ENCODE results near the gene DYSF.

The DYSF gene

DNA sequence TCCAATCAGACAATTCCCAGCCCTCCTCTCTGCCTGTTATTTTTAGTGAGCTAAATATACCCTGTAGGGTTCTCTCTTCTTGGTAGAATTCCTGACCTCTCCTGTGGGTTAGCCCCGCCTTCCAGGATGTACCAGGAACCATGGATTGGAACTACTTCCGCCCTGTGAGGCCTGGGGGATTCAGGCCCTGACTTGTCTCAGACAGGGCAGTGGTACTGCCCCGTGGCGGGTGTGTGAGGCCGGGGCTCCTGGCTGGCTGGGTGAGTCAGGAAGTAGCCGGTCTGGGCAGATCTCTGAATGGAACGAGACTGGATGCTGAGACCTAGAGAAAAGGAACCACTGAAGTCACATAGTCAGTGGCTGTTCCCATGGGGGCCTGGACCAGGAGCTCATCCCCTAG lies 50.5 kb downstream of the DYSF start:
- no peak for FAIRE-seq

DNA sequence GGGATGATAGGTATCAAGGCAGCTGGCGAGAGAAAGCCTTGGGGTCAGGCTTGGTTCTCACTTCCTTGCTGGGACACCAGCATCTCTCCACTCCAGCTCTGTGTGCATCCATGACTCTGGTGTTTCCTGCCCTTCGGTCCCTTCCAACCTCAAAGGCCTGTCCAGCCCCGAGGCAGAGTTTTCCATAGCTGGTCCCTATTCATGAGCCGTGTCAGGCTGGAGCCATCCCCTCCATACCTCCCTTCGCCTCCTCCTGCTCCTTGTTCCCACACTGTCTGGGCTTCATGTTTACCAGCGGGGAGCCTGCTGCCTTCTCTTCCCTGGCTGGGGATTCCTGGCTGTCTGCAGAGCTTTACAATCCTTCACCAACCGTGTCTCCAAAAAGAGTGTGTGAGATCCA lies 51.2 kb downstream of the DYSF start:
- FAIRE-seq: no peak

DNA sequence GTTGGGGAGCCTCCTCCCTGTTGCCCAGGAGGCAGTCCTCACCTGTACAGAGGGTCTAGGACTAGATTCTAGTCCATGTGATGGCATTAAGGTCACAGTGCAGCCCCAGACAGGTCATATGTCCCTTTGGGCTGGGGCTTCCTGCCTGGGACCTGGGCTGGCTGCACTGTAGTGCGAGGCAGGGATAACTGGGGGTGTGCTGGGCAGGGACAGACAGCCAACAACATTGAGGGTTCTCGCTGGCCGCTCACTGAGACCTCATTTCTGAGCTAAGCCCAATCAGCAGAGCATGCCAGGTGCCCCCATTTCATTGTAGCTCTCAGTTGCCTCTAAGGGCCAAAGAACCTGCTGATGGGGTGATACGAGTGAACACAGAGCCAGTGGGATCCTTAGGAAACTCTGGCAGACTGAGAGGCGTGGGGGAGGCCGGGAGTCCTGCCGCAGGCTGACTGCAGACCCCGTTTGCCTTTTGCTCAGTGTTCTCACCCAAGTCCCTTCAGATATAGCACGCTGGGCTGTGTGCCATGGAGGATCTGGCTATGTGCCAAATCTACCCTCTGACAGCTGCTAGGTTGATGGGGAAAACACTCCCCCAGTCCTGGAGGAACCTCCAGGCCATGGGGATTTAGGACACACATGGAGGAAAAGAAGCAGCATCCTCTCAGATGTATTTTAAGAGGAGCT lies 51.9 kb downstream of the DYSF start:
- no peak for FAIRE-seq

DNA sequence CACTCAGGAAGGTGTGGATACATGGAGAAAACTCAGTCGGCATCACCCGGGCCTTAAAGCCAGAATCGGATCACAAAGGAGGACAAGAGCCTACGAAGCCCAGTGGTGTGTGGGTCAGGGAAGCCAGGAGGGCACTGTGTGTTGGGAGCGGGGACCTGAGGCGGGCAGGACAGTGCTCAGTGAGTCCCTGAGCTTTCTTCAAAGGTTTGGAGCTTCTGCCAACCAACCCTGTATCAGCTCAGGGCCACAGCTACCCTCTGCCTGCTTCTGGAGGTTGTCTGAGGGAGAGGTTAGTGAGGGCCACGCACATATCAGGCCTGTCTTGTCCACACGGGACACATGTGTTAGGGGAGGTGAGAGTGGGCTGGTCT lies 52.4 kb downstream of the DYSF start:
- no peak for FAIRE-seq

DNA sequence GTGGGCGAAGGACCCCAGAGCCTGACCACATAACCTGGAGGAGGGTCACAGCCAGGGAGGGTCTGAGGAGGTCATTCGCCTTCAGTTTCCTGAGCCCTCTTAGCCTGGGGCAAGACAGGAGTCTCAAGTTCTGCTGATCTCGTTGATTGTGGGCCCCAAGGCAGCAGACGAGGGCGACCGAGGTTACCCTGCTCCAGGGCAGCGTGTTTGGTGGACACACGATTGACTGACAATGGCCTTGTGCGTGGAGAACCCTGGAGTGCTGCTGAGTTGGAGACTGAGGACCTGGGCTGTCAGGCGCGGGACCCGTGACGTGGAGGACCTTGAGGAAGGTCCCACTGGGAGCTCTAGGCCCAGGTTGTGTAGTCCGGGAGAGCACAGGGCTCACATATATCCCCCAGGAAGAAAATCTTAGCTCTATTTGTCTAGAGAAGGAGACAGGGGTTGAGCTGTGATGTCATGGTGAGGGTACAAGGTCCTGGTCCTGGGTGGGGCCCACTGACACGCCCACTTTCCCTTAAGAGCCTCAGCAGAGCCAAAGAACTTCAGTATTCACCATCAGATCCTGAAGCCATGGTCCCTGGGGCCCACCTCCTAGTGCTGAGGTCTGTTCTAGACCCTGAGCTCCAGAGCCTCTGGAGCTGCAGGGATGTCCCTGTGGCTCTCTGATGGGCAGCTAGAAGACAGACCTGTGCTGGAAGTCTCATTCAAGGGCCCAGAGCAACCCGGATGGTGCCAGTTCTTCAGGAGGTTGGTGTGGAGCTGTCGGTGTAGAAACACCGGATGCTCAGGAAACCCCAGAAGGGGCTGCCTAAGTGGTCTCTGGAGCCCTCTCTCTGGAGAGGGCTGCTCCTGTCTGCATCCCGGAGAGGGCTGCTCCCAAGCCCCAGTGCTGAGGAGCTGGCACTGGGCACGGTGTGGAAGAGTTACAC lies 53.1 kb downstream of the DYSF start:
- FAIRE-seq: no peak

DNA sequence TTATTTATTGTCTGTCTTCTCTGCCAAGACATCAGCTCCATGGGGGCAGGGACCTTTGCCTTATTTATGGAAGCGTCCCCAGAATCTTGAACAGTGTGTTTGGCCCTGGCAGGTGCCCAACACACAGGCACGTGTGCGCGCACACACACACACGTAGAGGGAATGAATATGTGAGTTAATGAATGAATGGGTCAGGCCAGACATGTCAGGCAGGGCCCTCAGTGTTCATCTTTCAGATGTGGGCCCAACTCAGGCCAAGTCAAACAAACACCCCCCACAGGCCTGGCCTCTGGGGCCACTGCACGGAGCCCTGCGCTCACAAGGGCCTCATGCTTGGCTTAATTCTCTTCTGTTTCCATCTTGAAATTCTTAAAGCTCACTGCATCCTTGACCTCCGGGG lies 54.1 kb downstream of the DYSF start:
- no peak for FAIRE-seq

DNA sequence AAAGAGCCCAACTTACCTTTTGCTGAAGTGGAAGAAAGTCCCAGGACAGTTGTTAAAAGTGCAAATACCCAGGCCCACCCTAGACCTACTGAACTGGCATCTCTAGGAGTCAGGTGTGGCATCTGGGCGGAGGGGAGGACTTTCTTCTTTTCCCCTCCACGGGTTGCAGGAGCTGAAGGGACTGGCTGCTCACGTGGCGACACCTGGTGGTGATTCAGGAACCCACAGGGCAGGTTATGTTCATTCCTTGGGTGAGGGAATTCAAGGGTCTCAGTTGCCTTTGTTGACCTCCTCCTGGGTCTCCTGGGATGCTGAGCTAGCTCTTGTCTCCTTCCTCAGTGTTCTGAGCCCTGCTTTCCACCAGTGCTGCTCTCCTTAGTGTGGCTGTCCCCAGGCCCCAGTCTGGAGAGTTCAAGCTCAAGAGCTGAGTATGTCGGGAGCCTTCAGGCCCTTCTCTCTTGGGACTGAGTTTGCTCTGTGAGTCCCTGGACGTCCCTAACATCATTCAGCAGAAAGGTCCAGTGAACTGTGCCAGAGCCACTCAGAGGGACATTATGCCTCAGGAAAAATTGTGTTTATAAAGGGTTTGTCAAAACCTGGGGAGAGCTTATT lies 56.9 kb downstream of the DYSF start:
- no peak for FAIRE-seq

DNA sequence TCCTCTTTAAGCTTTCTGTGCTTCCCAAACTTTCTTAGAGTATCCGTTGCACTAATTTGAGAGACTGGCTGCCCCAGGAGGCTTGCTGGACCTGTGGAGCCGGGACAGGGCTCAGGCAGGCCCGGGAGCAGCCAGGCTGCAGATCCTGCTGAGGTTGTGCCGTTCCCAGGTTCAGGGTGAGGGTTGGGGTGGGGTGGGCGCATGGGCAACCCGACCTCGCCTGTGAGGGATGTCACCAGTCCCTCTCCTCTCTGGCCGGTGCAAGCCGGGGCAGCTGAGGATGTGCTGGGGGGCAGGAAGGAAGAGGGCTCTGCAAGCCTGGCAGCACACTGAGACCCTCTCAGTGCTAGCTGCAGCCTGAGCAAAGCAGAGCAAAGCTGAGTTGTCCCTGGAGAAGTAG lies 57.6 kb downstream of the DYSF start:
- no peak for FAIRE-seq

DNA sequence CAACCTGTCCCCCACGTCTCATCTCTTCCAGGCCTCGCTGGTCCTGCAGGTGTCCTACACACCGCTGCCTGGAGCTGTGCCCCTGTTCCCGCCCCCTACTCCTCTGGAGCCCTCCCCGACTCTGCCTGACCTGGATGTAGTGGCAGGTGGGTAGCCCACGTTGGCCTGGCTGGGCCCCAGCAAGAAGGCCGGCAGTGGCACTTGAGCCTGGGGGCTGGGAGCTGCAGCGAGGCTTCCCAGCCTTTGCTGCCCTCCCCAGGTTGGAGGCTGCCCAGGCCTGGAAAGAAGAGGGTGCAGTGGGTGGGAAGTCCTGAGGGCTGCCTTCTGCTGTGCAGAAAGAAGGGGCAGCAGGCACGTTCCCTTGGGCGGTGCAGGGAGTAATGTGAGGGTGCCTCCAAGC lies 58.4 kb downstream of the DYSF start:
- FAIRE-seq: no peak

DNA sequence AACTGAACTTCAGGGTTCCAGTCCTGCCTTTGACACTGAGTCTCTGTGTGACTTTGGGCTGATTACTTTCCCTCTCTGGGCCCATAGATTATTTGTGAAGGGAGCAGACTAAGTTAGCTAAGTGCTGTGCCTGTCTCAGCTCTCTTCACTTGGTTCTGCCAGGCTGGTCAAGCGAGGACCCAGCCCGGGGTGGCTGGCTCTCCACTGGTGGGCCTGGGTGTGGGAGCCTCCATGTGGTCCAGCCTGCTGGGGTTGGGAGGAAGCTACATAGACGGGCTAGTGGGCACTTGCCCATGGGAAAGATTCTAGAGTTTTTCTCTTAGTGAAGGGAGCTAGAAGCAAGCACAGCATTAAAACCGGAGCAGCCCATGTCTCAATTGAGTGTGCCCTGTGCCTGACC lies 59.0 kb downstream of the DYSF start:
- FAIRE-seq: no peak

DNA sequence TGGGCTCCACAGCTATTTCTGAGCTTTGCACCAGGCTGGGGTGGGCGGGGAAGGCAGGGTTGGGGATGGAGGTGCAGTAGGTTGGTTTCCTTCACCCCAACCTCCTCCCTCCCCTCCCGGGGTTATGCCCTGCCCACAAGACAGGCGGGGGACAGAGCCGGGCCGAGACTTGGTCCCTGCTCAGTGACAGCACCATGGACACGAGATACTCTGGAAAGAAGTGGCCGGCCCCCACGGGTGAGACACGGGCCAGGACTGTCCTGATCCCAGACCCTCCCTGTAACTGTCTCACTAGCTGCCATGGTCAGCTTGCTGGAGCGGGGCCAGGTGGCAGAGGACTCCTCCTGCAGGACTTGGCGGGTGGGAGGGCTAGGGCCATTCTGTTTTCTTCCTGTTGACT lies 59.7 kb downstream of the DYSF start:
- FAIRE-seq: no peak

DNA sequence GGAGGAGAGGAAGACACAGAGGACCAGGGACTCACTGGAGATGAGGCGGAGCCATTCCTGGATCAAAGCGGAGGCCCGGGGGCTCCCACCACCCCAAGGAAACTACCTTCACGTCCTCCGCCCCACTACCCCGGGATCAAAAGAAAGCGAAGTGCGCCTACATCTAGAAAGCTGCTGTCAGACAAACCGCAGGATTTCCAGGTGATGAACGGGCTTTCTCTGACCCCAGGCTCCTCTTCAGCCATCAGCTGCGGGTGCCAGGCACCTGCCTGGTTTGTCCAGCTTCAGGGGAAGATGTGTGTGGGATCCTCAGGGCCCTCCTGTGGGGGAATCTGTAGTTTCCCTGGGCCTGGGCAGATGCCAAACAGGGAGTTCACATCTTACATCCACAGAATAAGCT lies 60.4 kb downstream of the DYSF start:
- no peak for FAIRE-seq

DNA sequence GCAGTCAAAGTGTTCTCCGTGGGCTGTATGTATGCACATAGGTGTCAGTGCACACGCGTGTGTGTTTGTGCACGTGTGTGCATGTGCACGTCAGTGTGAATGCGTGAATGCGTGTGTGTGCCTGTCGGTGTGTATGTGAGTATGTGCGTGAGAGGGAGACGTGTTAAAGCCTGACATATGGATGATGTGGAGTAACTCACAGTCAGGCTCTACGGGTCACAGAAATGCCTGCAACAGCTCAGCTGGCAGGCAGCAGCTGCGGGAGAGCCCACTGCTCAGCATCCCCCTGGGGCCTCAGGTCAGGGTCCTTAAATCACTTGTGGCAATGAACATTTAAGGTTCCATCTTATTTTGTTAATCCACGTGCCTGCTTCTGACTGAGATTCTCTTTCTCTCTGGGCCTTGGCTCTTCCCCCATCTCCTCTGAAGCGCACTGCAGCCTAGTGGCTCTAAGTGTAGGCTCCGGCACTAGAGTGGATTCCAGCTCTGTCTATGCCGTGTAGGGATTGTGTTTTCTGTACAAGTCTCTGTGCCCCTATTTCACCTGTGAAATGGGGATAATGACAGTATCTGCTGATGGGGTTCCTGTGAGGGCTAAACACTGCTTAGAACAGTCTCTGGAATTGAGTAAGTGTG lies 63.0 kb downstream of the DYSF start:
- FAIRE-seq: no peak

DNA sequence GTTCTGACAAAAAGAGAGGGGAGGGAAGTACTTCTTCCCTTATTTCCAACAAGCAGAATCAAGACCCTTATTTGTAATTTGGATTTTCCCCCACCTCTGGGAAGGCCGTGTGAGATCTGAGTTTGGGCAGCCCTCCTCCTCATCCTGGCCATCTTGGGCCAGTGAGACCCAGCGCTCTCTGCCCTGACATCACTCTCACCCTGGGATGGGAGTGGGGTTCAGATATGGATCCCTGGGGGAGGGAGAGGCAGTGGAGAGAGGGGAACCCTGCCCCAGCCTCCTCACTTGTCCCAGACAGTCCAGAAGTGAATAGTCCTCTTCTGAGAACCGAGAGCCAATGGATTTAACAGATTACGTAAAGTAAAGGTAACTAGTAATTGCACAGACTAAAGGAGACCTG lies 64.5 kb downstream of the DYSF start:
- FAIRE-seq: no peak

DNA sequence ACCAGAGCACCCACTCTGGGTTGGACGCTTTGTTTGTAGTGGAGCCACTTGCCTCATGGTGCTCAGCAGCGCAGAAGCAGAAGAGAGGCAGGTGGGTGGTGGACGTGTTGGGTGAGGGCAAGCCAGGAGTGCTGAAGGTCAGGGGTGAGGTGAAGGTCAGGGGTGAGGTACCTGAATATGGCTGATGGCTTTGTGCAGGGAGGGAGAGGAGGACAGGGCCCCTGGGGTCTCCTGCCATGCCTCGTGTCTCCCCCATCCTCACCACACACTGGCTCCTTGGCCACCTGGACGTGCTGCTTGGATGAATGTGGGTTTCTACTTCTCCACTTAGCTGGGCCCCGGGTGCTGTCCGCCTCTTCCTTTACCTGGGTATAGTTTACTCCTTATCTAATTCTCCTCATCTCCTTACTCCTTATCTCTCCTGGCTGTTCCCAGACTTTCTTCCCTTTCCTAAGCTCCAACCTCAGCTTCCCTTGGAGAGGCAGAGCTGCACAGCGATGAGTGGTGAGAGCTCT lies 68.1 kb downstream of the DYSF start:
- FAIRE-seq: no peak

DNA sequence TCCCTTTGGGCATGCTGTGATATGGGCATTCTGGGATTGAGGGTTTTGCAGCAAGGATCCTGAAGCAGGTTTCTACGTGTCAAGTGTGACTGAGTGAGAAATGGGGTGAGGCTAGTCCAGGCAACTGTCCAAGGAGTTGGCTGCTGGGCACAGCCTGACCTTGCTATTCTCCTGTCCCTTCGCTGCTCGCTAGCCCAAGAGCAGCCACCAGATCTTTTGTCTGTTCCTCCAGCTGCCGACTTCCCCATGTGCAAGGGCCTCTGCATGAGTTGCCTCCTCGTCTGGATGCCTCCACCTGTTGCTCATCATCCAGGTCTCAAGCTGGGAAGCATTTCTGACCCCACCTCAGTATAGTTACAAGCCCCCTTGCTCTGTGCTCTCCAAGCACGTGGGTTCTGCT lies 71.1 kb downstream of the DYSF start:
- no peak for FAIRE-seq

DNA sequence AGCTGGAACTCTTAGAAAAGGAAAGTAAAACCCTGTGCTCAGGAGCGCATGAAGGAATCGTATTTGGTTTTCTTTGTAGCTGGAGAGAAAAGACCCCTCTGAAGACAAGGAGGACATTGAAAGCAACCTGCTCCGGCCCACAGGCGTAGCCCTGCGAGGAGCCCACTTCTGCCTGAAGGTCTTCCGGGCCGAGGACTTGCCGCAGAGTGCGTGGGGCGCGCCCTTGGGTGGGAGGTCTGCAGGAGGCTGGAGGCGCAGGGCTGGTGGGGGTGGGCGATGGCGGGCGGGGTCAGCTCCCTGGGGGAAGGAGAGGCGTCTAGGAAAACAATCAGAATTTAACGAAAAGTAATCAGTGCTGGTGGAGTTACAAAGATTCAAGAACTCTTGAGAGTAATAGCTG lies 72.8 kb downstream of the DYSF start:
- FAIRE-seq: no peak

DNA sequence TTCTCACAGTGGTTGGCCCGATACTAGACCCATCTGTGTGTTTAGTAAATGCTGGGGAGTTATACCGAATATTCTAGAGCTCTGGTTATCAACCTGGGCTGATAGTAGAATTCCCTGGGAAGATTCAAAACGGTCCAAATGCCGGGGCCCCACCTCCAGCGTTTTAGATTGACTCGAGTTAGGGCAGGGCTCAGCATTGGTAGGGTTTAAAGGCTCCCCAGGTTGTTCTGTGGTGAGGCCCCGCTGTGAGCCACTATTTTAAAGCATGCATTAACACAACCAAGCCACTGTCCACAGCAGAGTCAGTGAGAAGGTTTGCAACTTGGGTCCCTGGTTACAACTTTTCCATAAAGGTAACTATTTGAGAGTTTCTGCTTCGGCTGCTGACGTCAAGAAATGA lies 73.6 kb downstream of the DYSF start:
- no peak for FAIRE-seq

DNA sequence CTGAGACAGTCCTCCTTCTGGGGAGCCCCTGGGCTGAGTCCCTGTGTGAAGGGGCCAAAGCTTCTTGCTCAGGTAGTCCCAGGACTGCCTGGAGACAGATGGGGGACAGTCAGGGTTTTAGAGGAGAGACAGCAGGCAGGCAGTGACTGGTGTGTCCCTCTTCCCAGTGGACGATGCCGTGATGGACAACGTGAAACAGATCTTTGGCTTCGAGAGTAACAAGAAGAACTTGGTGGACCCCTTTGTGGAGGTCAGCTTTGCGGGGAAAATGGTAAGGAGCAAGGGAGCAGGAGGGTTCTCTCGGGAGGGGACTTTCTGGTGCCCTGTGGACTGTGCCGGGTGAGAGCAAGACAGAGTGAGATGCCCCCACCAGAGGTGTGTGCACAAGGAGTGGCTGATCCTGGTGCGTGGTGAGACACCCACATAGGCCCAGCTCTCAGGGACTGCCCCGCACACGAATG lies 74.8 kb downstream of the DYSF start:
- FAIRE-seq: no peak

DNA sequence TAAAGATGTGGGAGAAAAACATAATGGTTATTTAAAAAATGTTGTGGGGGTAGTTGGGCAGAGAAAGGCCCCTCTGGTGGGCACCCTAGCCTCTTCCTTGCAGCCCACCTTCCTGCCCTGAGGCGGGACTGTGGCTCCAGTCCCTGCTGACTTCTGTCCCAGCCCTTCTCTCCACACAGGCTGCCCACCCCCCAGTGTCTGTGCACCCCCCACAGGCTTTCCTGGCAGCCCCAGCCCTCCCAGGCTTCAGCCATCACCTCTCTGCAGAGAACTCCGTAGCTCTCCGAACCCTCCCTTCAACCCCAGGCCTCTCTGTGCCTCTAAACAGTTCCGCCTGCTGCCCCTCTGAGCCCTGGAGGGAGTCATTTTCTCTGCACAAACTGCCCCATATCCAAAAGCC lies 75.4 kb downstream of the DYSF start:
- FAIRE-seq: no peak

DNA sequence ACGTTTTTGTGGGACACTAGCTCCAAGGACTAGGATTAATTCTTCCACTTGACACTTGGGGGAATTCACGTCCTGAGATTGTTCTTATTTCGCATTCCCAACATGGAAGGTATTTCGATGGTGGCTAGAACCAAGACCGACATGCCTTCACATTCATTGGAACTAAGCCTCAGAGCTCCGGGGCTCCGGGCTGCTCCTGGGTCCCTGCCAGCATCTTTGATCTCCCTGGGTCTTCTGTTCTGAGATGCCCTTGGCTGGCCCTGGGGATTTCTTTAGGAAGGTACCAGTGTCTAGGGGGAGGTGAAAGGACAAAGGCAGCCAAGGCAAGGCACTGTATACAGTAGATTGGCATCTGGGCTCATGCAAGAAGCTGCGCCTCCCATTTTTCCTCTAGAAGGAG lies 76.8 kb downstream of the DYSF start:
- FAIRE-seq: no peak

DNA sequence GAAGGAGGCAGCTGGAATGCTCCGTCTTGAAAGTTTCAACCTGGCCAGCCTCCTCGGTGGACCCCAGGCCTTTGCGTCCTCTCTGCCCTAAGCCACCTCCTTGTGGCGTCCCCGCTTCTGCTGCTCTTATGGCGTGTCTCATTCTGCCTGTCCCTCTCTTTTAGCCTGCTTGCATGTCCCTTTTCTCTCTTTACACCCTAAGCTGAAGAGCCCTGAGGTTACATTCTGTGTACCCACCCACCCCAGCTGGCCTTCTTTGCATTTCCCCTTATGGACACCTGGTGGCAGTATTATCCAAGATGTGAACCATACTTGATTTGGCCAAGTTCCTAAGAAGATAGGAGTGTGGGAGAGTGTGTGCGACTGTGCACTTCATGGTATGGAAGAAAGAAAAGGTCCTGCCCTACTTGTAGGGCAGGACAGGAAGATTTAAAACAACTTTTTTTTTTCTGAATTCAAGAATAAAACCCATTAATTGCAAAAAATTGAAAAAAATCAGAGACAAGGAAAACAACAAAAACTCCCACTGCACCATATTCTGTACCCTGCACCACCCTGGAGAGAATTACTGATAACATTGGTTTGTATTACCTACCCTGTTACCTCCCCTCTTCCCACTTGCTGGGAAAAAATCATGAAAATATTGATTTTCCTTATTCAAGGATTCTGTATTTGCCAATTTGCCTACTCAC lies 77.4 kb downstream of the DYSF start:
- no peak for FAIRE-seq
